ENCODE results near the gene COQ8A.

COQ8A gene

DNA sequence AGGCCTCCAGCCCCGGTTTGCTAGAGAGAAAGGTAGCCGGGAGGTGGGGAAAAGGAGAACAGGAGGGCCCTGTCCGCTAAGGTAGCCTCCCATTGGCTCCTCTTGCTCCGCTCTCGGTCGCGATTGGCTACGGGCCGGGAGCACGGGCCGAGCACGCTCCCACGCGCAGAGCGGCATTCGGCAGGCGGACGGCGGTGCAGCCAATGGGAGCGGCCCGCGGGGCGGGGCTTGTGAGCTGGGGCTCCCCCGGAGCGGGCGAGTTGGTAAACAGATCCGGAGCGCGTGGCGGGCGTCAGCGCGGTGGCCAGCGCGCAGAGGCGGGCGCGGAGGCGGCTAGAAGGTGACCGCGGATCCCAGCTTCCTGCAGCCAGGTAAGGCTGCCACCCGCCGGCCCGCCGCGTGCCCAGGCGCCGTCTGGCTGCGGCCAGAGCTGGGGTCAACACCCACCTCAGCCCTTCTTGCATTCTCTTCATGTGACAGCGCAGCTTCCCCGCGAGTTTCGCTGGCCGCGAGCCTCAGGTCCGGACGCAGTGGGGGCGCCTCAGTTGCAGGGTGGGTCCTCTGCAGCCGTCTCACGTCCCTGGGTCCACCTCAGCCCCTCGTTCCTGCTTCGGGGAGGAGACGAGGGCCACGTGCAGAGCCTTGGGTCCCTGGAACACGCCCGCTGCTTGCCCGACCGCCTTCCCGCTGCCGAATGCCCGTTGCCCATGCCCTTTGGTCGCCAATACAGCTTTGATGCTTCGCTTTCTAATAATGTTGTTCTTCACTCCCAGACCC, at the start of gene COQ8A:
Gene COQ8A (plus strand): TSS at position 266 of the 777 bp plus-strand sequence. CDS start 21,092 bp downstream, outside the sequence.
- FAIRE-seq: peak; percentile 89

DNA sequence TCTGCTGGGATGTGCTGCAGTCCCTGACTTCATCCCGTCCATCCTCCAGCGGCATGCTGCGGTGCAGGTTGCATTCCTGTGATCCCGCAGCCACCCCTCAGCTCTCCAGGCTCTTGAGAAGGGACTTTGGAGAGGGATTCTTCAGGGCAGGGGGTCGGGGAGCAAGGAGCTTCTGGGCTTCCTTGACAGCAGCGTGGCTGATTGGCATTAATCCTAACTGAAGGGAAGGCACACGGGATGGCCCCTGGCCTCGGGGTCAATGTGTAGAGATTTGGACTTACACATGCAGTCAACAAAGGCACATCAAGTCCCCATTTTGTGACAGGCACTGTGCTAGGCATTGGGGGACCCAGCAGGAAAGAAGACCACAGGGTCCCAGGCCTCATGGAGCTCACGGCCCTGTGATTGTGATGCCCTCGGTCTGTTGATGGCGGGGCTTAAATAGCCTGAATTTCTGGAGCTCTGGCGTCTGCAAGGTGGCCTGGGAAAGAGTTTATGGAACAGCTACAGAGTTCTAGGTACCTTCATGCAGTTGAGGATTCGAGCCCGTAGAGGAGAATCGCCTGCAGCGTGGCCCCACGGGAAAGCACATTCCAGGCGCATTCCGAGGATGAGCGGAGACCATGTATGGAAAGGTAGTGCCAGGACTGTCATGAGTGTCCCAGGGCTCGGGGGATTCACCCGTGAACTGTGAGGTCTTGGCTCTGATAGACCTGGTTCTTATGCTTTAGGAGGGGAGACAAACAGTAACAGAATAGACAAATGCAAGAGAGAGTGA, 49.6 kb upstream of the COQ8A start:
- no peak for FAIRE-seq
- DNase-seq (ENCODE audit: insufficient read length, low spot score): no peak

More for the DNA sequence above, at the start of gene COQ8A:
- DNase-seq (ENCODE audit: insufficient read length, low spot score): peak; percentile 91

DNA sequence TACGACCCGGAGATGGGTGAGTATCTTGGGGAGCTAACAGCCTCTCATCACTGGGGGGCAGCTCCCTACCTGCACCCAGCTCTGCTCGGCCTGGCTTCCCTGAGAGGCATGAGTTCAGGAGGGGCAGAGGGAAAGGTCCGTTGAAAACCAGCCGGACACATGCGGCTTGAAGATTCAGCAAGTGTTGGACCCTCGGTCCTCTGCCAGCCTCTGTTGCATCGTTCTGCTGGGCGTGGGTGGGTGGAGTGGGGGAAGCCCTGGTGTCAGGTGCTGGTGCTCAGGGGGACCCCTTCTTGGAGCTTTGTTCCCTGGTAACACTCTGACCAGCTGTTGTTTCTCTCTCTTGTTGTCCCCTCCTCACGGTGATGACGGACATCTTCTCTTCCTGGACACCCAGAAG, 48.7 kb upstream of the COQ8A start:
- FAIRE-seq (no peak), DNase-seq (ENCODE audit: insufficient read length, low spot score) (no peak)

DNA sequence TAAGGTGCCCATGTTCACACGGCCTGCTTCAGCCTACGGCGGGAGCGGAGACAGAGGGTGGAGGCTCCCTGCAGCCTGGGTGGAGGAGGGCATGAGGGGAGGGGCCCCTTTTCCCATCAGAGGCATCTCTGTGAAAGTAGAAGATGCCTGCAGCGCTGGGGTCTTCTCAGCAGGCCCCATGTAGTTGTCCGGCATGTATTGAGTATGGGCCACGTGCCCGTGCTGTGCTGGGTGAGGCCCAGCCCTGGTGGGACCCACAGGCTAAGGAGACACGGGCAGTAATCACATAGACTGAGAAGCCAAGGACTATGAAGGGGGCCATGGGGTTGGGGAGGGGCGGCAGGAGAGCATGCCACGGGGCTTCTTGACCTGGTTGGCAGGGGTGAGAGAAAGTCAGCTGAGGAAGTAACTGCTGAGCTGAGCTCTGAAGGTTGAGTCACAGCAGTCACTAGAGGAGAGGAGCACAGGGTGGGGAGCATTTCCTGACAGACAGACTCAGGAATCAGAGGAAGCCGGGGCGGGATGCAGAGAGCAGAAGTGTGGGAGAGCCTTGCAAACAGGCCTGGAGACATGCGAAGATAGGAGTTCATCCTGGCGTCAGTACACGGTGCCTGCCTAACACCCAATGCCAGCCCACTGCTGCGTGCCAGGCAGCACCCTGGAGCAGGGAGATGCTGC, 48.1 kb upstream of the COQ8A start:
- DNase-seq (ENCODE audit: insufficient read length, low spot score): no peak
- FAIRE-seq: no peak

DNA sequence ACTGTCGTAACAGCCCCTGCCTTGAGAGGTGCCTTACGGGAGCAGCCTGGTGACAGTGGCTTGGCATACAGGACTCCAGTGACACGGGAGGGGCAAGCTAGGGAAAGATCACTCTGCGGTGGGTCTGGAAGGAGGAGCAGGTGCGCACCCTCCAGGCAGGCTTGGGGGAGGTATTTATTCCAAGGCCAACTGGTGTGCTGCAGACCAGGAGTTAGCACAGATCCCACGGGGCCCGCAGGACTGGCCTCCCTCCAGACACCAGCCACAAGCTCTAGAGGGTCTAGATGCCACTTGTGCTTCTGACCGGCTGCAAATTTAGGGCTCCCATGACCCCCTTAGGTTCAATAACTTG, 47.6 kb upstream of the COQ8A start:
- DNase-seq (ENCODE audit: insufficient read length, low spot score): no peak

DNA sequence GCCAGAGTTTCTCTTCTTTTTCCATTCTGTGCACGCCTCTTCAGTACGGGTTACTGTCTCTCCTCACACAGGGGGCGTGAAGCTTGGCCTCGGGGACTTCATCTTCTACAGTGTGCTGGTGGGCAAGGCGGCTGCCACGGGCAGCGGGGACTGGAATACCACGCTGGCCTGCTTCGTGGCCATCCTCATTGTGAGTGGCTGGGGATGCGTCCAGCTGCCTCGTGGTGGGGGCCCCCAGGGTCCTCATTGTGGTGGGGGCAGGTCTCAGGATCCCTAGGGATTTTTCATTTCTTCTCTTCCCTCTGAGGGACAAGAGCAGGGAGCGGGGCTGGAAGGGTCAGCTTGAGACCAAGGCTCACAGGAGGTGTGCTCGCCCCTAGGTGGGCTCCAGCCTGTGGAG, 46.2 kb upstream of the COQ8A start:
- FAIRE-seq: no peak

More for the DNA sequence above, 47.6 kb upstream of the COQ8A start:
- no peak for FAIRE-seq

DNA sequence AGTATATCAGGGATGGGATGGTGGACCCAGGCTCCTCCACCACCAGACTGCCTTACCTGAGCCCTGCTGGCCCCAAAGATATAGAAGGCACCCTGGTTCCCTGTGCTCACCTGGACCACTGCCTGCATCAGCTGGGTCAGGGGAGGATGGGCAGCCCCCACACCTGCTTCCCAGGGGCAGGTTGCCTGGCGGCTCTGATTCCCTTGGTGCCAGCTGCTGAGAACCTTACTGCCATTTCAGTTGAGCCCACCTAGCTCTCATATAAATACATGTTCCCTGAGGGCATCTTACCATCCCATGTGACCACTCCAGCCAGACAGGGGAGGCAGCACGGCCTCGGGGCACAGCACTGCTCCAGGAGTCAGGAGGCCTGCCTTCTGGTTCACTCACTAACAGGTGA, 45.3 kb upstream of the COQ8A start:
- FAIRE-seq: no peak
- no peak for DNase-seq (ENCODE audit: insufficient read length, low spot score)

More for the DNA sequence above, 46.2 kb upstream of the COQ8A start:
- DNase-seq (ENCODE audit: insufficient read length, low spot score): no peak

DNA sequence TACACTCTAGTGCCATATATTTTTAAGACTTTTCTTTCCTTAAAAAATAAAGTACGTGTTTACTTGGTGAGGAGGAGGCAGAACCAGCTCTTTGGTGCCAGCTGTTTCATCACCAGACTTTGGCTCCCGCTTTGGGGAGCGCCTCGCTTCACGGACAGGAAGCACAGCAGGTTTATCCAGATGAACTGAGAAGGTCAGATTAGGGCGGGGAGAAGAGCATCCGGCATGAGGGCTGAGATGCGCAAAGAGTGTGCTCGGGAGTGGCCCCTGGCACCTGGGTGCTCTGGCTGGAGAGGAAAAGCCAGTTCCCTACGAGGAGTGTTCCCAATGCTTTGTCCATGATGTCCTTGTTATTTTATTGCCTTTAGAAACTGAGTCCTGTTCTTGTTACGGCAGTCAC, 44.5 kb upstream of the COQ8A start:
- DNase-seq (ENCODE audit: insufficient read length, low spot score) (no peak), FAIRE-seq (no peak)

DNA sequence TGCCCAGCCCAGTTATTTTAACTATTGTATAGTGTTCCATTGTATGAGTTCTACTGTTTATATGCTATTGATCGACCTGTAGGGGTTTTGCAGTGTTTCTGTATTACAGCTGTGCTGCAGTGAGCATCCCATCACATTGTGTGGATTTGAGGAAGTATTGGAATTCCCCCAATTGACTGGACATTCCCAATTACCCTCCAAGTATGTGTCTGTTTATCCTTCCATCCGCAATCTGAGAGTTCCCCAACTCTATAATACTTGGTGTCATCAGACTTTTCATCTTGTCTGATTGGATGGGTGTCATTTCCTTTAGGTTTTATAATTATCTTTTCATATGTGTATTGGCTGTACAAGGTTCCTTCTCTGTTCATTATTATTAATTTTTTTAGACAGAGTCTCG, 41.8 kb upstream of the COQ8A start:
- no peak for DNase-seq (ENCODE audit: insufficient read length, low spot score)
- no peak for FAIRE-seq

DNA sequence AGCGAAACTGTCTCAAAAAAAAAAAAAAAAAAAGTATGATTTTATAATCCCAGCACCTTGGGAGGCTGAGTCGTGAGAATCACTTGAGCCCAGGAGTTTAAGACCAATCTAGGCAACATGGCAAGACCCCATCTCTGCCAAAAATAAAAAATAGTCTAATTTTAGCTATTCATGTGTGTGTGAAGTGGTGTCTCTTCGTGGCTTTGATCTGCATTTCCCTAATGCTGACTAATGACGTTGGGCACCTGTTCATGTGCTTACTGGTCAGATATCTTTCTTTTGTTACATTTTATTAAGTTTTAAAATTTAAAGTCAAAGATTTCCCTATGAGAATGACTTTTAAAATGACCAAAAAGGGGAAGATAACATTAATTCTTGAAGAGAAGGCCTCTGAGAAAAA, 38.7 kb upstream of the COQ8A start:
- no peak for FAIRE-seq
- no peak for DNase-seq (ENCODE audit: insufficient read length, low spot score)

DNA sequence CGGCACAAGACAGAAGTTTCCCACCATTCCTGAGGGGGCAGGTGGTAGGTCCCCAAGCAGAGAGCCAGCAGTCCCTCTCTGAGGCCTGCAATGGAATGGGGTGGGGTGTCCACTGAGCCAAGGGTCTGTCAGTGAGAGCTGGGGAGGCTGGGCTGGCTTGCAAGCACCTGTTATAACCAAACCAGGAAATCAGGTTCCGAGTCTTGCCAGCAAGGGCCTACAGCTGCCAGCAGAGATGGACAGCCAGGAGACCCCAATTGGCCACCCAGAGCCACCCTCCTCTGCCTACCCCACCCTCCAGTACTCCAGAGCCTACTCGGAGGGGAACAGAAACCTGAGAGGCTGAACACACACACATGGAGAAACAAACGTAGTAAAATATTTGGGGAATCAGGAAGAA, 37.5 kb upstream of the COQ8A start:
- FAIRE-seq (no peak), DNase-seq (ENCODE audit: insufficient read length, low spot score) (no peak)

DNA sequence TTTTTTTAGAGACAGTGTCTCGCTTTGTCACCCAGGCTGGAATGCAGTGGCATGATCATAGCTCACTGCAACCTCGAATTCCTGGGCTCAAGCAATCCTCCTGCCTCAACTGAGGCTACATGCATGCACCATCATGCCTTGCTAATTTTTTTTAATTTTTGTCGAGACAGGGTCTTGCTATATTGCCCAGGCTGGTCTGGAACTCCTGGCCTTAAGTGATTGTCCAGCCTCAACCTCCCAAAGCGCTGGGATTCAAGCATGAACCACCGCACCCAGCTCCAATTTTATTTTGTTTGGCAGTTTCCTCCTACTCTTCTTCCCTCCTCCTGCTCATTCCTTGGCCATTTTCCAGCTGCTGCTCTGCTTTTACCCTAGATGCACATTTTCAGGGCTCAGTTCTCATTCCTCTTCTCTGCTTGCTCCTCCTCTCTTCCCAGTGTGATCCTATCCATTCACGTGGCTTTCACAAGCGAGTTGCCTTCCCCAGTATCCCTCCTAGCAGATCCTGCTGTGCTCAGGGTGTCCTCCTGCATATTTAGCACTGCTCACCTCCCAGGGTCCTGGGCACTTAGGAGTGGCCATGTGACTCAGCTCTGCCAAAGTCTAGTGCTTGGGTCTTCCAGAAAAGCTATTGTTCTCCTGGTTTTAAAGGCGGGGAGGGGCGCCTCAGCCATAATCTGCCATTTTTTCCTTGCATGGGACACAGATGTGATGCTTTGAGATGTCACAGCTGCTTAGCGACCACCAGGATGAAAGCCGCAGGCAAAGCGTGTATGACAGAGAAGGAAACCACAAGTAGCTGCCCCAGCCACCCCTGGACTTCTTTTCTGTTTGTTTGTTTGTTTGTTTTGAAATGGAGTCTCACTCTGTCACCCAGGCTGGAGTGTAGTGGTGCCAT, 36.0 kb upstream of the COQ8A start:
- no peak for FAIRE-seq
- no peak for DNase-seq (ENCODE audit: insufficient read length, low spot score)

DNA sequence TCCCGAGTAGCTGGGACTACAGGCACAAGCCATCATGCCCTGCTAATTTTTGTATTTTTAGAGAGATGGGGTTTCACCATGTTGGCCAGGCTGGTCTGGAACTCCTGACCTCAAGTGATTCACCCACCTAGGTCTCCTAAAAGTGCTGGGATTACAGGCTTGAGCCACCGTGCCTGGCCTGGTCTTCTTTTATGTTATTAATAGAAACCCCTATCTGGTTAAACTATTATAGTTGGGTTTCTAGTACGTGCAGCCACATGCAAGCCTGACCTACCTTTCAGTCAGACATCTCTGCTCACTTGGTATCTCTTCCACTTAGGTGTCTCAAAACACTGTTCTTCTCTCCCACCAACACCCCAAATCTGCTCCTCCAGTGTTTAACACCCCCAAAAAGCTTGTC, 35.3 kb upstream of the COQ8A start:
- DNase-seq (ENCODE audit: insufficient read length, low spot score): no peak
- no peak for FAIRE-seq

DNA sequence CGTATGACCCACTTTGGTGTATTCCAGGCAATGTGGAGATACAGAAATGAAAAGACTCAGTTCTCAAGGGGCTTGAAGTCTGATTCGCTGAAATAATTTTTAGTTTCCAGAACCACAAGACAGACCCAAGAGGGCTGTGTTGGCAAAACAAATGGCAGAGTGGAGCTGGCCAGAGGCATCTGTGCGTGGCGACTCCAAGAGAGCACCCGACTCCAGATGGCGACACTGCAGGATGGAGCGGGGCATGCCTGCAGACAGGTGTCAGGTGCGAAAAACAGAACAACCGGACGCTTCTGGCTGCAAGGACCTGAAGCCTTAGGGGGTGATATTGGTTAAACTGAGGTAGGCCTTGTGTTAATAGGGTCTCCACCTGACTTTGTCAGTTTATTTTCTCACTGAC, 31.7 kb upstream of the COQ8A start:
- DNase-seq (ENCODE audit: insufficient read length, low spot score) (no peak), FAIRE-seq (no peak)

DNA sequence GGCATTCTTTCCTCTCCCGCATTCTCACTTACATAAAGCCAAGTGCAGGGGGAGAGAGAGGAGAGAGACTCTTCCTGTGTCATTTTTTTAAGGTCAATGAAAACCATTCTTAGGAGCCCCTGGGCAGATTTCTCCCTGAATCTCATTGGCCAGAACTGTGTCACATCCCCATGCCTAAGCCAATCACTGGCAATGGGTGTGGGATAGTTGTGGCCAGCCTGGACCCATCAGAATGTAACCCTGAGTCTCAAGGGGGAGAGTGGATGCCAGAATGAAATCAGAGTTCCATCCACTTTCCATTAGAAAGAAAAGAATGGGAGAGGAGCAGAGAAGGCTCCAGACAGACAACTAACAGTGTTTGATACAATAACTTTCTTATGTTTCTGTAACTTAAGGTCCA, 31.2 kb upstream of the COQ8A start:
- DNase-seq (ENCODE audit: insufficient read length, low spot score) (no peak), FAIRE-seq (no peak)

DNA sequence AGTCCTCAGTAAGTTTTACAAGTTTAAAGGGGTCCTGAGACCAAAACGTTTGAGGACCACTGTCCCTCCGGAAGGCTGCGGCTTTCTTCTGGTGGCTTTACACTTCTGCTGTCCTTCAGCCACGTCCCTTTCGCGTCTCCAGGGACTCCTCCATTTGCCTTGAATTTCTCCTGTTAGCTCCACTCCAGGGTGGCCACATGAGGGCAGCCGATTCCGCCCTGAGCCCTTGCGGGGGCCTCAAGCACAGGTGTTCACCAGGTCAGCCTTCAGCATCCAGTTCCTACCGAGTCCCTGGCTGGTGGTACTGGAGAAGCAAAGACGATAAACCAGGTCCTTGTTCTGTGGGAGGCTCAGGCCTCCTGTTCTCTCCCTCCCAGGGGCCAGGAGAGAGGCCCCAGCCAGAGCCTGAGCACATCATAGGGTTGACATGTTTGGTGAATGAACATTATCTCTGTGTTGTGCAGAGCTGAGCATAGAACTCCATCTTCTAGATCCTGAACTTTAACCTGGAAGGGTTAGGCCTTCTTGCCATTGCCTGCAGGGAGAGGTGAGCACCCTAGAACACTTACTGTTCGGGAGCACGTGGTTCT, 27.4 kb upstream of the COQ8A start:
- FAIRE-seq: peak; percentile 91

DNA sequence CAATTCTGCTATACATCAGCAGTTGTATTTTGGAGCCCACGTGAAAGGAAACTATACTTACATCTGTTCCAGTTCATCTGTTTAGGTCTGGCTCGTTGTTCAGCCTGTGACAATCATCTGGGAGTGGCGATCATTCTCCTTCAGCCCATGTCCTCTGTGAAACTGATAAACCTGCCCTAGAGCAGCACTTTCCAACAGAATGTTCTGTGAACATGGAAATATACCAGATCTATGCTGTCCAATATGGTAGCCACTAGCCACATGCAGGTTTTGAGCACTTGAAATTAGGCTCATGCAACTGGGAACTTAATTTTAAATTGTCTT, 24.5 kb upstream of the COQ8A start:
- DNase-seq (ENCODE audit: insufficient read length, low spot score) (no peak), FAIRE-seq (peak; percentile 49)

More for the DNA sequence above, 27.4 kb upstream of the COQ8A start:
- peak; percentile 56 for DNase-seq (ENCODE audit: insufficient read length, low spot score)

DNA sequence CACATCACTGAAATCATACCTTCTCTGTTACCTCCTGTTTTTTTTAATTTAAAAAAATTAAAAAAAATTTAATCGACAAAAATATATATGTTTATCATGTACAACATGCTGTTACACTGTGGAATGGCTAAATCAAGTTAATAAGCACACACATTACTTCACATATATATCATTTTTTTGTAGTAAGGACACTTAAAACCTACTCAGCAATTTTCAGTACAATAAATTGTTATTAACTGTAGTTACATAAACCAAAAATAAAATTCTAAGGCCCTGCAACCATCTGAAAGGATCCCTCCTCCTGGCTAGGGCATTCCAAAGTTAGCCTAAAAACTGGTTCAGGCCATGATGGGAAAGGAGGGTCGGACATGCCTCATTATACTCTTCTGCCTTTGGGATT, 23.6 kb upstream of the COQ8A start:
- FAIRE-seq: no peak

DNA sequence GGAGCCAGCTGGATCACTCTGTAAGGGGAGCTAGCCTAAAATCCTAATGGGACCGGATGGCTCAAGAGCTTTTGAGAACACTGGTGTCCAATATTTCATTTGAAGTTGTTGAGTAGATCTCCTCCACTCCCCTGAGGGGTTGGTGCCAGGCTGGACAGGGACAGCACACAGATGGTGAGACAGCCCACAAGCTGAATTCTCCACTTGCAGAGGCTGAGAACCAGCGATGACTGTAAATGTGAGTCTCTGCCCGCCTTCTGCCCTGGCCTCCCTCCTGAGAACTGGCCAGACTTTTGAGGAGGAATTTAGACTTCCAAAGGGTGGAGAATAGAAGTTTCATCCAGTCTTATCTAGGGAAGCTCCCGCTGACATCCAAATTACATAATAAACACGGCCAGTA, 20.5 kb upstream of the COQ8A start:
- no peak for DNase-seq (ENCODE audit: insufficient read length, low spot score)
- no peak for FAIRE-seq

More for the DNA sequence above, 23.6 kb upstream of the COQ8A start:
- no peak for DNase-seq (ENCODE audit: insufficient read length, low spot score)

DNA sequence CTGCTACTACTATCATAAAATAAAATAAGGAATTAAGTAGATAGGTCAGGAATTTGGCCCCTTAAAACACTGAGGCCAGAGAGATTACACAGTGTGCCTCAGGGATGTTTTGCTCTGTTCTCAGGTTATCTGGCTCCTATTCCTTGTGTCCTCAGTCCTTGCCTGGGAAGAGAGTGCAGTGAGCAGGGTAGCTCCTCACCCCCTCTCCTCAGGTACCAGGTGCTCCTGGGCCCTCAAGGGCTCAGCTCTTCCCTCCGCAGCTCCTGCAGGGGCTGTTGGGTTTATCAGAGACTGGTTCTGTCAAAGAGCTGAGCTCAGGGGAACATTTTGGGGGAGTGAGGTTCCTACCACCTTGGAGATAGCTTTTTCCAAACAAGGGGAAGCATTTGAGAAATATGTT, 20.1 kb upstream of the COQ8A start:
- FAIRE-seq: no peak
- no peak for DNase-seq (ENCODE audit: insufficient read length, low spot score)
